ENCODE data around the gene PNP. TPM values are rescaled to one million over a fixed set of nuclear protein-coding genes. Genes with fewer than 3 reads are reported as not detected.

The PNP gene
- total and polyA plus RNA-seq, 2 donors (not counting 3 experiments of a cell fraction or from before 2014, with no cell fraction given) = 245 to 271 TPM

GRCh38 chr14:20482382-20482781, 13.2 kb downstream of the PNP start:
- TF ChIP-seq MAX (IDR thresholded peaks at IDR 0.05; ENCODE audit: insufficient read depth, insufficient read length) = no peak
- TF ChIP-seq GATA2 (IDR thresholded peaks at IDR 0.05; ENCODE audit: insufficient read depth, insufficient read length, low read depth, low read length) = no peak
- TF ChIP-seq EZH2 (IDR thresholded peaks at IDR 0.05; ENCODE audit: borderline replicate concordance, low read depth, low read length, severe bottlenecking) = no peak
- TF ChIP-seq JUN (IDR thresholded peaks at IDR 0.05; ENCODE audit: borderline replicate concordance, insufficient read depth, insufficient read length, low read depth) = no peak
- TF ChIP-seq FOS (IDR thresholded peaks at IDR 0.05; ENCODE audit: borderline replicate concordance, insufficient read depth, low read length) = no peak
- TF ChIP-seq MYC (IDR thresholded peaks at IDR 0.05; ENCODE audit: low read depth, low read length) = no peak
- no peak for TF ChIP-seq POLR2A (IDR thresholded peaks at IDR 0.05; ENCODE audit: low read depth, low read length)
- TF ChIP-seq CTCF (IDR thresholded peaks at IDR 0.05; ENCODE audit: extremely low read depth in 1 of 2, insufficient read depth in 1 of 2, low read depth in 1 of 2, low read length in 2 of 2) = no peak
- TF ChIP-seq POLR2AphosphoS5 (IDR thresholded peaks at IDR 0.05; ENCODE audit: insufficient read depth, low read depth, low read length) = no peak
- H3K9ac ChIP-seq (replicated peaks; ENCODE audit: extremely low read depth, insufficient read depth, low read length) = no peak overlapping the region
- no peaks in the 10 kb centered on the region for H3K9me3 ChIP-seq (replicated peaks; ENCODE audit: control insufficient read depth, insufficient read depth, low read length)
- H3K27me3 ChIP-seq (ENCODE audit: control insufficient read depth in 2 of 2, insufficient read depth in 2 of 2, low read length in 2 of 2) = peaks cover 0 to 2% of the 10 kb centered on the region in 2 experiments
- peaks cover 2 to 7% of the 10 kb centered on the region in 2 experiments for H3K36me3 ChIP-seq (ENCODE audit: control insufficient read depth in 2 of 2, extremely low read depth in 1 of 2, insufficient read depth in 2 of 2, low read length in 2 of 2)
- H3K4me3 ChIP-seq (replicated peaks in 1 of 3; ENCODE audit: insufficient read depth in 1 of 3, low read depth in 1 of 3, low read length in 3 of 3) = no peak overlapping the region
- H4K20me1 ChIP-seq (replicated peaks; ENCODE audit: control insufficient read depth, extremely low read depth, insufficient read depth, low read length) = no peaks in the 10 kb centered on the region
- no peaks in the 10 kb centered on the region for H3K79me2 ChIP-seq (ENCODE audit: control insufficient read depth, insufficient read depth, low read length)
- ChIA-PET POLR2A (interaction anchor here (2.1 kb wide), 1 partner anchor 12 kb away, joined by 8 read pairs; no protein-coding TSS in a partner anchor), CTCF (interaction anchor here (1.3 to 2.1 kb wide), 5 partner anchors 12 to 124 kb away, joined by 3 to 5 read pairs (median 5); partner anchors contain the start of gene PNP)
- H3K27ac ChIP-seq (ENCODE audit: insufficient read depth, low read depth, low read length) = no peak overlapping the region
- no peaks in the 10 kb centered on the region for H3K9me1 ChIP-seq (replicated peaks; ENCODE audit: control insufficient read depth, extremely low read depth, insufficient read depth, low read length)
- DNase-seq (ENCODE audit: low read depth, low spot score) (no peak), FAIRE-seq (no peak)
- H3K4me1 ChIP-seq (ENCODE audit: control insufficient read depth, extremely low read depth, insufficient read depth, low read length) = peaks cover 13% of the 10 kb centered on the region
- H3K4me2 ChIP-seq (ENCODE audit: insufficient read depth, low read length) = no peak overlapping the region
- H2AFZ ChIP-seq (ENCODE audit: low read depth, low read length) = no peak overlapping the region
- intact Hi-C loops (cut with micrococcal nuclease) = no loop called here
- BruUV-seq (replicated peaks) = no TSS peak
- dilution Hi-C loops (cut with MboI; ENCODE audit: extremely low pct_ligation_motif_present, low sequenced_read_pairs) = no loop called here
